OCI-LY7 (cell line): Measurements from ENCODE around the gene ZNF14. TPM values are rescaled to one million over a fixed set of nuclear protein-coding genes. Genes with fewer than 3 reads are reported as not detected.
"Not testable (repeated sequence)": the region's sequence is repeated elsewhere in the genome, so short reads cannot be mapped to it uniquely, and the experiment has no call there.

Source experiments
- BruUV-seq: library from RNA; stranded (reverse); fragments of 400-500 nt; replicated peaks from 2 replicates; lab custom pipeline; 2021; lab: Mats Ljungman, UMichigan
- CTCF ChIA-PET: fragments of 300-600 bp; sonication (Branson Sonifier 250); formaldehyde crosslinking; loops from one replicate; lab custom pipeline; 2022; ENCODE audit warnings: antibody characterized with exemption; ENCODE audit not compliant: unreplicated experiment; lab: Charles Lee
- POLR2A ChIA-PET: fragments of 300-600 bp; sonication (Branson Sonifier 250); formaldehyde crosslinking; loops from one replicate; lab custom pipeline; 2022; ENCODE audit warnings: antibody characterized with exemption; lab: Charles Lee
- DNase-seq: peaks from one replicate; pipeline ENCODE4 v3.0.0-alpha.2; 2015; ENCODE audit warnings: low spot score
- H2AFZ ChIP-seq: fragments of 200-600 bp; sonication (generic), shearing (Covaris generic); 2 replicates; pipeline ENCODE4 v1.6.1; 2014; ENCODE audit warnings: mild to moderate bottlenecking, antibody characterized with exemption, low read length, moderate library complexity
- H3K27ac ChIP-seq: fragments of 200-600 bp; sonication (generic); 2 replicates; pipeline ENCODE4 v1.5.1; 2014; ENCODE audit warnings: mixed run types, low read depth, mild to moderate bottlenecking, moderate library complexity, low read length, inconsistent platforms; ENCODE audit not compliant: poor library complexity, severe bottlenecking
- H3K36me3 ChIP-seq: fragments of 200-600 bp; sonication (generic); 2 replicates; pipeline ENCODE4 v1.6.1; 2014; ENCODE audit warnings: mild to moderate bottlenecking, antibody characterized with exemption, low read length, moderate library complexity, mixed read lengths; ENCODE audit not compliant: insufficient read depth
- H3K4me1 ChIP-seq: fragments of 200-600 bp; sonication (generic); 2 replicates; pipeline ENCODE4 v1.5.1; 2014; ENCODE audit warnings: mild to moderate bottlenecking, low read length; ENCODE audit not compliant: insufficient read depth, poor library complexity, severe bottlenecking
- H3K4me2 ChIP-seq: fragments of 200-600 bp; sonication (generic); 2 replicates; pipeline ENCODE4 v1.6.1; 2014; ENCODE audit warnings: mild to moderate bottlenecking, low read length
- H3K4me3 ChIP-seq: fragments of 200-600 bp; sonication (generic); 2 replicates; pipeline ENCODE4 v1.5.1; 2014; ENCODE audit warnings: mild to moderate bottlenecking, low read depth, low read length; ENCODE audit not compliant: poor library complexity, severe bottlenecking
- H3K79me2 ChIP-seq: fragments of 200-600 bp; sonication (generic); 2 replicates; pipeline ENCODE4 v1.6.1; 2016; ENCODE audit warnings: low read depth, mild to moderate bottlenecking, low read length, moderate library complexity, mixed read lengths; ENCODE audit not compliant: insufficient read depth
- H3K9me2 ChIP-seq: fragments of 200-600 bp; sonication (generic); 2 replicates; pipeline ENCODE4 v1.6.1; 2016; ENCODE audit warnings: mild to moderate bottlenecking, low read length, mixed read lengths; ENCODE audit not compliant: insufficient read depth
- H3K9me3 ChIP-seq: fragments of 200-600 bp; sonication (generic); 2 replicates; pipeline ENCODE4 v1.6.1; 2014; ENCODE audit warnings: mild to moderate bottlenecking, mixed run types, low read length, mixed read lengths
- H4K20me1 ChIP-seq: fragments of 200-600 bp; sonication (generic); 2 replicates; pipeline ENCODE4 v1.6.1; 2014; ENCODE audit warnings: mild to moderate bottlenecking, antibody characterized with exemption, low read length, moderate library complexity, mixed read lengths; ENCODE audit not compliant: insufficient read depth
- EZH2phosphoT487 ChIP-seq: fragments of 200-600 bp; sonication (generic); IDR thresholded peaks from 2 replicates; pipeline ENCODE4 v1.6.1; 2018; ENCODE audit warnings: low read depth, borderline replicate concordance, mild to moderate bottlenecking, mixed run types, antibody characterized with exemption, low read length, moderate library complexity, mixed read lengths
- intact Hi-C: fragments of 100-400 bp; cut with micrococcal nuclease; formaldehyde crosslinking; loops from one replicate; pipeline ENCODE4 v1.10.0; 2022; ENCODE audit not compliant: unreplicated experiment
- total RNA-seq, 2 experiments: library from RNA; depleted of rRNA in 1 of 2; stranded (reverse); fragments of >200 nt in 1 of 2; shearing (Covaris generic) in 1 of 2; gene quantifications; 2 replicates each; pipeline ENCODE4 v1.2.3, GENCODE V29; 2014 to 2022
- TF ChIP-seq, protein P1 (sequence below): fragments of 200-600 bp; sonication (generic); conservative IDR thresholded peaks from 2 replicates; pipeline ENCODE4 v1.5.1; 2014; ENCODE audit warnings: mild to moderate bottlenecking, antibody characterized with exemption, low read length, moderate library complexity, mixed read lengths

ZNF14 gene
- total RNA-seq, 2 experiments from 2014 or later: 4.5 to 7.0 TPM

DNA sequence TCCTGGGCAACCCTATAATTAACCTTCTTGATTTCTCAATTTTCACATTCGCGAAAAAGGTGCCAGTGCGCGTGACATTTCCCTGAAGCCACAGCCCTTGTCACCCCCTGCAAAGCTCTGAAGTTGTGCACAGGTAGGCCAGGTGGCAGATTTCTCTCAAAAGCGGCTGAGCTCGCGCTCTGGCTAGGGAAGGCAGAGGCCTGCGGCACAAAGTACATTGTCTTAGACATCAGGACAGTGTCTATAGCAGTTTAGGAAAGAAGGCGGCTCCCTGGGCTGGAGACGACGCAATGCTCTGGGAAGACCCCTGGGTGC lies 42.9 kb upstream of the ZNF14 start:
- H3K27ac ChIP-seq: no peak overlapping the region

DNA sequence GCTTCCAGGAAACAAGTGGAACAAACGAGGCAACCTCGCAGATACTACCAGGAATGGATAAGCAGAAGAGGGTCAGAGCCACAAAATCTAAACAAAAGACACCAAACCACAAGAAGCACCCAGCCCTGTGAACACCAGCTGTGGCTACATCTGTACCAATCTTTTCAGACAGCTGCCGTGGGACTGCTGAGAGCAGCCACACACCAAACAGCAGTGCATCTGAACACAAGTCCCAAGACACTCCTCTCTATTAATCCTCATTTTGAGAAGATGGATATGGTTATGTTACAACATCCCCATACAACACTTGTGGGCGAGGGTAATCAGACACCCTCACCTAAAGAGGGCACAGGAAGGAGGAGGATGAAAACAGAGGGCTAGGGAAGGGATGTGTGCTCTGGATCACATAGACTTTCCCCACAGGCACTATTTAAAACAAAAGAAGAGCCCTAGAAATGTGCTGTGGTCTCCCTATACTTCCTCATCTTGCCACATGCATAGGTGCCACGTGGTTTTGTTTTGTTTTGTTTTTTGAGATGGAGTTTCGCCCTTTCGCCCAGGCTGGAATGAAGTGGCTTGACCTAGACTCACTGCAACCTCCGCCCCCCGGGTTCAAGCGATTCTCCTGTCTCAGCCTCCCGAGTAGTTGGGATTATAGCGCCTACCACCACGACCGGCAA lies 41.6 kb upstream of the ZNF14 start:
- Histone ChIP-seq H3K9me3 (no peaks in the 10 kb centered on the region), H3K9me2 (no peaks in the 10 kb centered on the region), H3K4me1 (peaks cover 23% of the 10 kb centered on the region), H3K4me3 (no peak overlapping the region), H2AFZ (no peak overlapping the region), H3K27ac (no peak overlapping the region), H4K20me1 (no peaks in the 10 kb centered on the region), H3K79me2 (peaks cover 8% of the 10 kb centered on the region; the same call in 1 of the 2 replicates), H3K4me2 (no peak overlapping the region), H3K36me3 (peaks cover 19% of the 10 kb centered on the region)
- TF ChIP-seq EZH2phosphoT487: no peak
- TF ChIP-seq, protein P1, sequence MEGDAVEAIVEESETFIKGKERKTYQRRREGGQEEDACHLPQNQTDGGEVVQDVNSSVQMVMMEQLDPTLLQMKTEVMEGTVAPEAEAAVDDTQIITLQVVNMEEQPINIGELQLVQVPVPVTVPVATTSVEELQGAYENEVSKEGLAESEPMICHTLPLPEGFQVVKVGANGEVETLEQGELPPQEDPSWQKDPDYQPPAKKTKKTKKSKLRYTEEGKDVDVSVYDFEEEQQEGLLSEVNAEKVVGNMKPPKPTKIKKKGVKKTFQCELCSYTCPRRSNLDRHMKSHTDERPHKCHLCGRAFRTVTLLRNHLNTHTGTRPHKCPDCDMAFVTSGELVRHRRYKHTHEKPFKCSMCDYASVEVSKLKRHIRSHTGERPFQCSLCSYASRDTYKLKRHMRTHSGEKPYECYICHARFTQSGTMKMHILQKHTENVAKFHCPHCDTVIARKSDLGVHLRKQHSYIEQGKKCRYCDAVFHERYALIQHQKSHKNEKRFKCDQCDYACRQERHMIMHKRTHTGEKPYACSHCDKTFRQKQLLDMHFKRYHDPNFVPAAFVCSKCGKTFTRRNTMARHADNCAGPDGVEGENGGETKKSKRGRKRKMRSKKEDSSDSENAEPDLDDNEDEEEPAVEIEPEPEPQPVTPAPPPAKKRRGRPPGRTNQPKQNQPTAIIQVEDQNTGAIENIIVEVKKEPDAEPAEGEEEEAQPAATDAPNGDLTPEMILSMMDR: no peak
- ChIA-PET POLR2A (interaction anchor here (1.6 kb wide), 1 partner anchor 19 kb away, joined by 5 read pairs; no protein-coding TSS in a partner anchor), CTCF (no interaction called here)
- intact Hi-C loops: loop anchor here (10.0 kb wide), 1 partner anchor 180 kb away; no protein-coding TSS in a partner anchor
- BruUV-seq: no TSS peak
- DNase-seq: peak; percentile 31

More for the DNA sequence above, 42.9 kb upstream of the ZNF14 start:
- no TSS peak for BruUV-seq
- Histone ChIP-seq H3K4me2 (peak overlapping the region; percentile 76), H3K4me1 (peaks cover 23% of the 10 kb centered on the region), H3K4me3 (peak overlapping the region; percentile 78), H4K20me1 (no peaks in the 10 kb centered on the region), H3K36me3 (peaks cover 33% of the 10 kb centered on the region), H3K9me3 (peaks cover under 1% of the 10 kb centered on the region; the same call in 1 of the 2 replicates), H3K79me2 (peaks cover 11% of the 10 kb centered on the region; the same call in 1 of the 2 replicates), H3K9me2 (no peaks in the 10 kb centered on the region), H2AFZ (peak overlapping the region; percentile 66)
- no peak for DNase-seq
- no peak for TF ChIP-seq EZH2phosphoT487
- TF ChIP-seq, protein P1: no peak
- ChIA-PET POLR2A (interaction anchor here (0.6 to 1.8 kb wide), 14 partner anchors 8 to 127 kb away, joined by 3 to 10 read pairs (median 4); partner anchors contain the start of genes ZNF253, ZNF506 and ZNF93), CTCF (interaction anchor here (1.1 kb wide), 1 partner anchor 107 kb away, joined by 3 read pairs; the partner anchor contains the start of gene ZNF101)
- intact Hi-C loops: loop anchor here (1.0 to 10.0 kb wide), 2 partner anchors 113 to 179 kb away; partner anchors contain the start of gene ATP13A1

DNA sequence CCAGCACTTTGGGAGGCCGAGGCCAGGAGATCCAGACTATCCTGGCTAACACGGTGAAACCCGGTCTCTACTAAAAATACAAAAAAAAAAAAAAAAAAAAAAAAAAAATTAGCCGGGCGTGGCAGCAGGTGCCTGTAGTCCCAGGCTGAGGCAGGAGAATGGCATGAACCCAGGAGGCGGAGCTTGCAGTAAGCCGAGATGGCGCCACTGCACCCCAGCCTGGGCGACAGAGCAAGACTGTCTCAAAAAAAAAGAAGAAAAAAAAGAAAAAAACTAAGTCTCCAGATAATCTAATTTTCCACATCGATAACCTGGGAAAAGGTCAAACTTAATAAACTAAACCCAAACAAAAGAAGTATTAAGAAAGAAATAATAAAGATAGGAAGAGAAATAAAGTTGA lies 39.1 kb upstream of the ZNF14 start:
- POLR2A ChIA-PET: interaction anchor here (0.7 kb wide), 1 partner anchor 1510 kb away, joined by 6 read pairs; no protein-coding TSS in a partner anchor
- intact Hi-C loops: loop anchor here (10.0 kb wide), 1 partner anchor 183 kb away; no protein-coding TSS in a partner anchor
- H3K27ac ChIP-seq, H3K4me2 ChIP-seq, DNase-seq, H3K79me2 ChIP-seq, H3K9me2 ChIP-seq, H3K4me3 ChIP-seq, H2AFZ ChIP-seq, H4K20me1 ChIP-seq, H3K9me3 ChIP-seq, H3K36me3 ChIP-seq, CTCF ChIA-PET, BruUV-seq: not testable (repeated sequence)
- peaks cover 16% of the 10 kb centered on the region for H3K4me1 ChIP-seq

DNA sequence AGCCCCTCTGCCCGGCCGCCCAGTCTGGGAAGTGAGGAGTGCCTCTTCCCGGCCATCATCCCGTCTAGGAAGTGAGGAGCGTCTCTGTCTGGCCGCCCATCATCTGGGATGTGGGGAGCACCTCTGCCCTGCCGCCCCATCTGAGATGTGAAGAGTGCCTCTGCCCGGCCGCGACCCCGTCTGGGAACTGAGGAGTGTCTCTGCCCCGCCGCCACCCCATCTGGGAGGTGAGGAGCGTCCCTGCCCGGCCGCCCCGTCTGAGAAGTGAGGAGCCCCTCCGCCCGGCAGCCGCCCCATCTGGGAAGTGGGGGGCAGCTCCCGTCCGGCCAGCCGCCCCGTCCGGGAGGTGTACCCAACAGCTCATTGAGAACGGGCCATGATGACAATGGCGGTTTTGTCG lies 37.1 kb upstream of the ZNF14 start:
- H3K9me2 ChIP-seq, H3K79me2 ChIP-seq, DNase-seq, H3K27ac ChIP-seq, H3K4me3 ChIP-seq, POLR2A ChIA-PET, H3K36me3 ChIP-seq, H3K4me1 ChIP-seq, H3K9me3 ChIP-seq, H3K4me2 ChIP-seq, H2AFZ ChIP-seq, CTCF ChIA-PET, H4K20me1 ChIP-seq, BruUV-seq: not testable (repeated sequence)
- intact Hi-C loops: loop anchor here (10.0 kb wide), 1 partner anchor 185 kb away; no protein-coding TSS in a partner anchor
